ENCODE measurements around the gene STIP1. TPM values are rescaled to one million over a fixed set of nuclear protein-coding genes. Genes with fewer than 3 reads are reported as not detected.

STIP1 gene
- total and polyA plus RNA-seq, 9 of the 15 experiments (the other 6 are each of a cell fraction or from before 2014, with no cell fraction given), result 58.1 to 465 (median 346) TPM

GRCh38 chr11:64239662-64240434 lies 53.9 kb downstream of the STIP1 start:
- BruUV-seq (replicated peaks), result no TSS peak
- H2AFZ ChIP-seq (ENCODE audit: low read depth, low read length), result no peak overlapping the region
- TF ChIP-seq NELFE (IDR thresholded peaks at IDR 0.05; ENCODE audit: insufficient read depth, insufficient read length) (no peak), PHTF2 (CRISPR knock-in tag; IDR thresholded peaks at IDR 0.05) (no peak), FOXP4 (CRISPR knock-in tag; IDR thresholded peaks at IDR 0.05; ENCODE audit: borderline replicate concordance) (peak; percentile 16; the same call in 1 of the 2 replicates), SMARCE1 (IDR thresholded peaks at IDR 0.05) (no peak), ZNF589 (CRISPR knock-in tag; IDR thresholded peaks at IDR 0.05; ENCODE audit: low read depth) (0 out of 2 replicates have a peak, but pooled peaks have one; percentile 18), ARID1B (IDR thresholded peaks at IDR 0.05) (no peak), PRMT5 (CRISPR knock-in tag; IDR thresholded peaks at IDR 0.05) (no peak), ZNF445 (CRISPR knock-in tag; IDR thresholded peaks at IDR 0.05; ENCODE audit: low read depth) (no peak), FOXK1 (CRISPR knock-in tag; IDR thresholded peaks at IDR 0.05; ENCODE audit: borderline replicate concordance) (peak; percentile 28; the same call in 1 of the 2 replicates), NR2C2 (CRISPR knock-in tag; IDR thresholded peaks at IDR 0.05) (peak; percentile 5; the same call in 1 of the 2 replicates), NR2C2 (tag; IDR thresholded peaks at IDR 0.05) (no peak), TAF1 (IDR thresholded peaks at IDR 0.05; ENCODE audit: control insufficient read depth, extremely low read depth, insufficient read depth, low read length, severe bottlenecking) (peak; percentile 37), ZNF133 (CRISPR knock-in tag; IDR thresholded peaks at IDR 0.05) (no peak), OTX1 (CRISPR knock-in tag; IDR thresholded peaks at IDR 0.05) (no peak), ZNF263 (CRISPR knock-in tag; IDR thresholded peaks at IDR 0.05; ENCODE audit: borderline replicate concordance) (no peak), XRCC5 (IDR thresholded peaks at IDR 0.05; ENCODE audit: low read depth, low read length) (0 out of 2 replicates have a peak, but pooled peaks have one; percentile 2), GTF2E2 (tag; IDR thresholded peaks at IDR 0.05) (peak; percentile 71)

More at GRCh38 chr11:64239662-64240434, 53.9 kb downstream of the STIP1 start:
- CTCF ChIA-PET (ENCODE audit: low intra/inter-chr PET ratio), result no interaction called here
- FAIRE-seq (peak; percentile 74), ATAC-seq (no peak), DNase-seq (ENCODE audit: extremely low read depth in 1 of 4, low spot score in 3 of 4) (peak in 1 of 4 experiments; percentile 64)
- 44% methylated on average over 11 of the region's 11 CpGs for WGBS (ENCODE audit: insufficient coverage, low coverage, missing lambda C conversion rate)
- Histone ChIP-seq H3K9me1 (ENCODE audit: control insufficient read depth, insufficient read depth, low read length) (no peaks in the 10 kb centered on the region), H3K79me2 (ENCODE audit: control insufficient read depth, insufficient read depth, low read length) (peaks cover 57% of the 10 kb centered on the region), H3K36me3 (ENCODE audit: control insufficient read depth, insufficient read depth, low read length) (peaks cover 67% of the 10 kb centered on the region), H3K9me3 (replicated peaks; ENCODE audit: control insufficient read depth, insufficient read depth, low read depth, low read length) (no peaks in the 10 kb centered on the region), H3K9ac (ENCODE audit: insufficient read depth in 1 of 2, low read depth in 2 of 2, low read length in 2 of 2) (peak overlapping the region; percentile 93 to 94), H3K27me3 (ENCODE audit: control insufficient read depth in 2 of 2, insufficient read depth in 2 of 2, low read length in 2 of 2) (no peaks in the 10 kb centered on the region), H3K4me2 (ENCODE audit: insufficient read depth, low read length) (peak overlapping the region; percentile 85), H3K27ac (ENCODE audit: extremely low read depth, low read depth, low read length) (peak overlapping the region; percentile 95), H3K4me3 (peak overlapping the region; percentile 99), H4K20me1 (replicated peaks; ENCODE audit: control insufficient read depth, insufficient read depth, low read length) (0 out of 2 replicates have a peak, but pooled peaks cover 3% of the 10 kb centered on the region), H3K4me1 (replicated peaks in 1 of 2; ENCODE audit: control insufficient read depth in 2 of 2, insufficient read depth in 2 of 2, low read length in 2 of 2) (peaks cover 34 to 70% of the 10 kb centered on the region in 2 experiments)
- in situ Hi-C loops (cut with MboI) (no loop called here), intact Hi-C loops (cut with micrococcal nuclease) (loop anchor here (10.0 kb wide), 1 partner anchor 65 kb away; the partner anchor contains the start of genes CATSPERZ and ESRRA)
- POLR2A ChIA-PET, result interaction anchor here (0.7 to 1.6 kb wide), 2 partner anchors 9 to 10 kb away, joined by 3 read pairs; partner anchors contain the start of gene DNAJC4
